GM23338 (cell line): ENCODE measurements around the gene SSU72. TPM values are rescaled to one million over a fixed set of nuclear protein-coding genes. Genes with fewer than 3 reads are reported as not detected.

Source experiments
- ATAC-seq: fragments of 200-7000 bp; cut with Tn5 transposase; 3 replicates; pipeline ENCODE4 v1.9.1; 2020
- DNase-seq: peaks from one replicate; pipeline ENCODE4 v3.0.0-alpha.2; 2015; ENCODE audit warnings: low spot score
- H2AFZ ChIP-seq: fragments of 200-600 bp; sonication (generic); 2 replicates; pipeline ENCODE4 v1.8.0; 2016; ENCODE audit warnings: antibody characterized with exemption, mild to moderate bottlenecking, moderate library complexity
- H3F3A ChIP-seq: fragments of 200-600 bp; sonication (generic); replicated peaks from 2 replicates; pipeline ENCODE4 v1.8.0; 2017; ENCODE audit warnings: antibody characterized with exemption, mixed run types, low read depth
- H3K27ac ChIP-seq: fragments of 200-600 bp; sonication (generic); 2 replicates; pipeline ENCODE4 v1.6.1; 2016; ENCODE audit warnings: low read depth
- H3K27me3 ChIP-seq: fragments of 200-600 bp; sonication (generic); 2 replicates; pipeline ENCODE4 v1.8.0; 2016; ENCODE audit warnings: mild to moderate bottlenecking, mixed run types, moderate library complexity; ENCODE audit not compliant: insufficient read depth
- H3K36me3 ChIP-seq: fragments of 200-600 bp; sonication (generic); 2 replicates; pipeline ENCODE4 v1.8.0; 2016; ENCODE audit warnings: mild to moderate bottlenecking; ENCODE audit not compliant: insufficient read depth
- H3K4me1 ChIP-seq: fragments of 200-600 bp; sonication (generic); 2 replicates; pipeline ENCODE4 v1.8.0; 2016; ENCODE audit warnings: mild to moderate bottlenecking, moderate library complexity; ENCODE audit not compliant: insufficient read depth
- H3K4me2 ChIP-seq: fragments of 200-600 bp; sonication (generic); 2 replicates; pipeline ENCODE4 v1.7.1; 2017; ENCODE audit warnings: mixed run types
- H3K4me3 ChIP-seq: fragments of 200-600 bp; sonication (generic); 2 replicates; pipeline ENCODE4 v1.6.1; 2016; ENCODE audit warnings: mixed run types
- H3K79me2 ChIP-seq: fragments of 200-600 bp; sonication (generic); replicated peaks from 2 replicates; pipeline ENCODE4 v1.8.0; 2017; ENCODE audit warnings: mild to moderate bottlenecking; ENCODE audit not compliant: insufficient read depth
- H3K9me2 ChIP-seq: fragments of 200-600 bp; sonication (generic); 2 replicates; pipeline ENCODE4 v1.8.0; 2017; ENCODE audit not compliant: insufficient read depth
- H4K20me1 ChIP-seq: fragments of 200-600 bp; sonication (generic); replicated peaks from 2 replicates; pipeline ENCODE4 v1.8.0; 2017; ENCODE audit warnings: mild to moderate bottlenecking; ENCODE audit not compliant: insufficient read depth
- H3K27ac Mint-ChIP-seq: 2 replicates; pipeline ENCODE4 v1.8.0; 2020; ENCODE audit warnings: inconsistent platforms, mild to moderate bottlenecking, moderate library complexity, mixed read lengths
- H3K27me3 Mint-ChIP-seq: 3 replicates; pipeline ENCODE4 v1.8.0; 2022; ENCODE audit warnings: low read depth, mild to moderate bottlenecking, moderate library complexity, mixed read lengths, inconsistent platforms; ENCODE audit not compliant: insufficient read depth, poor library complexity
- H3K36me3 Mint-ChIP-seq: 3 replicates; pipeline ENCODE4 v1.8.0; 2021; ENCODE audit warnings: low read depth, mild to moderate bottlenecking, inconsistent platforms, moderate library complexity, mixed read lengths
- H3K4me1 Mint-ChIP-seq: 3 replicates; pipeline ENCODE4 v1.8.0; 2020; ENCODE audit warnings: mild to moderate bottlenecking, inconsistent platforms, mixed read lengths
- H3K4me3 Mint-ChIP-seq: 3 replicates; pipeline ENCODE4 v1.8.0; 2021; ENCODE audit warnings: moderate library complexity, mild to moderate bottlenecking, inconsistent platforms, mixed read lengths
- H3K9me3 Mint-ChIP-seq: 3 replicates; pipeline ENCODE4 v1.8.0; 2020; ENCODE audit warnings: moderate library complexity, mild to moderate bottlenecking, inconsistent platforms, mixed read lengths
- CREB1 ChIP-seq: fragments of 250-450 bp; sonication (Bioruptor Pico); IDR thresholded peaks from 2 replicates; pipeline ENCODE4 v1.5.0; 2020; ENCODE audit warnings: low read depth, mild to moderate bottlenecking, moderate library complexity
- CTCF ChIP-seq, 2 experiments: fragments of 200-600 bp in 1 of 2; sonication (generic) in 1 of 2; conservative IDR thresholded peaks; 2 replicates each; pipeline versions ENCODE4 v1.5.1 to v1.6.1; 2016 to 2017; ENCODE audit warnings: antibody characterized with exemption in 2 of 2, low read depth in 2 of 2, mild to moderate bottlenecking in 2 of 2, moderate library complexity in 1 of 2
- ETS1 ChIP-seq: IDR thresholded peaks from 2 replicates; pipeline ENCODE4 v1.6.1; 2016; ENCODE audit warnings: antibody characterized with exemption
- EZH2 ChIP-seq: fragments of 200-600 bp; sonication (generic); IDR thresholded peaks from one replicate; pipeline ENCODE4 v1.8.0; 2017; ENCODE audit warnings: antibody characterized with exemption, mild to moderate bottlenecking, low read depth; ENCODE audit not compliant: unreplicated experiment
- EZH2phosphoT487 ChIP-seq: fragments of 200-600 bp; sonication (generic); IDR thresholded peaks from one replicate; pipeline ENCODE4 v1.8.1; 2018; ENCODE audit warnings: antibody characterized with exemption; ENCODE audit not compliant: unreplicated experiment
- JUNB ChIP-seq: IDR thresholded peaks from one replicate; pipeline ENCODE4 v1.6.1; 2016; ENCODE audit warnings: antibody characterized with exemption; ENCODE audit not compliant: unreplicated experiment
- NANOG ChIP-seq: IDR thresholded peaks from 2 replicates; pipeline ENCODE4 v1.6.1; 2016; ENCODE audit warnings: antibody characterized with exemption, borderline replicate concordance
- REST ChIP-seq: IDR thresholded peaks from one replicate; pipeline ENCODE4 v1.6.1; 2018; ENCODE audit warnings: antibody characterized with exemption; ENCODE audit not compliant: unreplicated experiment
- STAT1 ChIP-seq: IDR thresholded peaks from one replicate; pipeline ENCODE4 v1.6.1; 2016; ENCODE audit warnings: antibody characterized with exemption; ENCODE audit not compliant: unreplicated experiment
- ZNF462 ChIP-seq: fragments of 250-450 bp; sonication (Bioruptor Pico); IDR thresholded peaks from 2 replicates; pipeline ENCODE4 v1.5.0; 2020; ENCODE audit warnings: mild to moderate bottlenecking, moderate library complexity
- polyA plus RNA-seq: library from polyadenylated mRNA; unstranded; fragments of >200 nt; fragmentation: Nextera tagmentation; extraction: Ambion mirVana; gene quantifications from 2 replicates; pipeline ENCODE4 v1.2.1, GENCODE V29; 2016
- total RNA-seq: library from RNA; depleted of rRNA; stranded (reverse); fragments of >200 nt; shearing (Covaris generic); gene quantifications from 2 replicates; pipeline ENCODE4 v1.2.3, GENCODE V29; 2014

The SSU72 gene
- total and polyA plus RNA-seq, 2 experiments from 2014 or later: 148 to 248 TPM

GRCh38 chr1:1565340-1565739 is 9.3 kb downstream of the SSU72 start:
- peaks cover 70% of the 10 kb centered on the region for H3K79me2 ChIP-seq
- H3K36me3 Mint-ChIP-seq: peaks cover 72% of the 10 kb centered on the region
- TF ChIP-seq EZH2 (no peak), CTCF (conservative IDR thresholded peaks at IDR 0.05; ENCODE audit: low read depth in 2 of 2) (no peak), REST (no peak), JUNB (no peak), EZH2phosphoT487 (no peak), STAT1 (no peak), CREB1 (CRISPR knock-in tag) (no peak), NANOG (no peak), ETS1 (no peak), ZNF462 (CRISPR knock-in tag) (no peak)
- H4K20me1 ChIP-seq: peaks cover 62% of the 10 kb centered on the region
- H3K36me3 ChIP-seq: peaks cover 30% of the 10 kb centered on the region
- H3K4me3 Mint-ChIP-seq: no peak overlapping the region
- H3K9me3 Mint-ChIP-seq: no peaks in the 10 kb centered on the region; the same call in 2 of the 3 replicates
- H3K27me3 ChIP-seq: no peaks in the 10 kb centered on the region
- peaks cover 13% of the 10 kb centered on the region for H3K4me1 Mint-ChIP-seq
- H3K4me3 ChIP-seq: no peak overlapping the region
- peaks cover 10% of the 10 kb centered on the region for H3K27me3 Mint-ChIP-seq
- no peak overlapping the region for H3K27ac Mint-ChIP-seq
- no peak overlapping the region for H3K4me2 ChIP-seq
- DNase-seq (no peak), ATAC-seq (no peak)
- no peaks in the 10 kb centered on the region for H3K9me2 ChIP-seq
- H3K4me1 ChIP-seq: peaks cover 24% of the 10 kb centered on the region
- no peak overlapping the region for H2AFZ ChIP-seq
- H3F3A ChIP-seq: peaks cover 44% of the 10 kb centered on the region
- H3K27ac ChIP-seq: no peak overlapping the region
